Endothelial cell of umbilical vein (primary cell): ENCODE data around the gene TNFAIP8. TPM values are rescaled to one million over a fixed set of nuclear protein-coding genes. Genes with fewer than 3 reads are reported as not detected.

Experiments
- BruUV-seq: library from RNA; stranded (reverse); fragments of 400-500 nt; replicated peaks from 2 replicates; lab custom pipeline; 2021; lab: Mats Ljungman, UMichigan
- CTCF ChIA-PET: fragments of 300-600, 350-600 bp; sonication (Branson Sonifier 250); formaldehyde crosslinking; loops from one replicate; lab custom pipeline; 2021; ENCODE audit warnings: antibody characterized with exemption, inconsistent platforms; lab: Charles Lee
- POLR2A ChIA-PET: fragments of 300-600, 350-600 bp; sonication (Branson Sonifier 250); formaldehyde crosslinking; loops from one replicate; lab custom pipeline; 2021; ENCODE audit warnings: antibody characterized with exemption, inconsistent platforms; lab: Charles Lee
- DNase-seq: peaks from one replicate; pipeline ENCODE4 v3.0.0-alpha.2; 2011; ENCODE audit warnings: low read depth, low spot score
- FAIRE-seq: peaks from 2 replicates; lab custom pipeline; 2011; peaks lifted over from hg19 to GRCh38; lab: Jason Lieb, UNC
- H2AFZ ChIP-seq: 2 replicates; pipeline ENCODE4 v1.6.0; 2012; ENCODE audit warnings: low read depth, low read length, control low read depth, inconsistent platforms
- H3K27ac ChIP-seq: 2 replicates; pipeline ENCODE4 v1.5.1; 2011; ENCODE audit warnings: low read depth, mild to moderate bottlenecking, control low read depth, low read length, moderate library complexity; ENCODE audit not compliant: insufficient read depth
- H3K27me3 ChIP-seq, 2 experiments: 2 replicates each; pipeline versions ENCODE4 v1.6.0 to v1.6.1; 2011; ENCODE audit warnings: low read length in 2 of 2, mixed read lengths in 1 of 2; ENCODE audit not compliant: control insufficient read depth in 2 of 2, insufficient read depth in 2 of 2
- H3K36me3 ChIP-seq, 2 experiments: 2 replicates in 1 of 2; 3 replicates in 1 of 2; pipeline ENCODE4 v1.5.1; 2011; ENCODE audit warnings: low read length in 2 of 2, mild to moderate bottlenecking in 1 of 2, moderate library complexity in 1 of 2; ENCODE audit not compliant: control insufficient read depth in 2 of 2, insufficient read depth in 2 of 2; ENCODE audit errors: extremely low read depth in 1 of 2
- H3K4me1 ChIP-seq: 3 replicates; pipeline ENCODE4 v1.5.1; 2011; ENCODE audit warnings: mild to moderate bottlenecking, low read length; ENCODE audit not compliant: control insufficient read depth, insufficient read depth; ENCODE audit errors: extremely low read depth
- H3K4me2 ChIP-seq: 2 replicates; pipeline ENCODE4 v1.6.1; 2011; ENCODE audit warnings: low read length, control low read depth, mixed read lengths; ENCODE audit not compliant: insufficient read depth
- H3K4me3 ChIP-seq, 3 experiments: fragments of 200-600 bp in 1 of 3; sonication (generic), shearing (Covaris generic) in 1 of 3; replicated peaks in 1 of 3; 2 replicates each; pipeline ENCODE4 v1.5.1; 2011 to 2016; ENCODE audit warnings: control low read depth in 3 of 3, low read length in 3 of 3, mild to moderate bottlenecking in 2 of 3, inconsistent platforms in 1 of 3, low read depth in 1 of 3, moderate library complexity in 1 of 3; ENCODE audit not compliant: insufficient read depth in 1 of 3
- H3K79me2 ChIP-seq: 2 replicates; pipeline ENCODE4 v1.6.0; 2012; ENCODE audit warnings: low read length, inconsistent platforms; ENCODE audit not compliant: control insufficient read depth, insufficient read depth
- H3K9ac ChIP-seq: replicated peaks from 2 replicates; pipeline ENCODE3; 2011; ENCODE audit warnings: low read length, control low read depth; ENCODE audit not compliant: insufficient read depth; ENCODE audit errors: extremely low read depth
- H3K9me1 ChIP-seq: replicated peaks from 3 replicates; pipeline ENCODE4 v1.6.0; 2011; ENCODE audit warnings: mild to moderate bottlenecking, low read length; ENCODE audit not compliant: control insufficient read depth, insufficient read depth; ENCODE audit errors: extremely low read depth
- H3K9me3 ChIP-seq: replicated peaks from 2 replicates; pipeline ENCODE4 v1.5.1; 2012; ENCODE audit warnings: low read length, inconsistent platforms; ENCODE audit not compliant: control insufficient read depth, insufficient read depth
- H4K20me1 ChIP-seq: replicated peaks from 2 replicates; pipeline ENCODE3; 2011; ENCODE audit warnings: mild to moderate bottlenecking, low read length; ENCODE audit not compliant: control insufficient read depth, insufficient read depth; ENCODE audit errors: extremely low read depth
- EZH2 ChIP-seq: IDR thresholded peaks from 2 replicates; pipeline ENCODE4 v1.6.1; 2012; ENCODE audit warnings: borderline replicate concordance, low read depth, mild to moderate bottlenecking, moderate library complexity, low read length, inconsistent platforms; ENCODE audit not compliant: severe bottlenecking
- FOS ChIP-seq: IDR thresholded peaks from 2 replicates; pipeline ENCODE4 v1.6.1; 2011; ENCODE audit warnings: mild to moderate bottlenecking, low read length, moderate library complexity, borderline replicate concordance; ENCODE audit not compliant: insufficient read depth
- GATA2 ChIP-seq: IDR thresholded peaks from 2 replicates; pipeline ENCODE4 v1.7.0; 2011; ENCODE audit warnings: low read depth, mild to moderate bottlenecking, moderate library complexity, mixed read lengths, low read length; ENCODE audit not compliant: insufficient read length, insufficient read depth
- MYC ChIP-seq: IDR thresholded peaks from one replicate; pipeline ENCODE4 v1.6.1; 2011; ENCODE audit warnings: mild to moderate bottlenecking, low read depth, low read length
- POLR2A ChIP-seq: IDR thresholded peaks from 2 replicates; pipeline ENCODE4 v1.6.1; 2012; ENCODE audit warnings: low read depth, mild to moderate bottlenecking, control low read depth, low read length
- dilution Hi-C: fragments of 300-500 bp; cut with MboI; formaldehyde crosslinking; loops from one replicate; pipeline ENCODE4 v1.15.0; 2019; ENCODE audit warnings: low sequenced_read_pairs; ENCODE audit not compliant: extremely low pct_ligation_motif_present
- intact Hi-C: fragments of 100-400 bp; cut with micrococcal nuclease; formaldehyde crosslinking; loops from one replicate; pipeline ENCODE4 v1.10.0; 2022
- polyA plus RNA-seq, 4 experiments: library from polyadenylated mRNA; depleted of rRNA in 3 of 4; stranded (reverse) in 3 of 4; unstranded in 1 of 4; fragments of >200 nt; gene quantifications; 2 replicates each; pipeline versions ENCODE4 v1.2.1 to v1.2.3, GENCODE V29; 2011 to 2012; ENCODE audit warnings: missing spikeins in 1 of 4
- total RNA-seq: library from RNA; stranded (reverse); gene quantifications from 2 replicates; pipeline ENCODE4 v1.2.3, GENCODE V29; 2021
- TF ChIP-seq, protein P1 (sequence below): IDR thresholded peaks from 2 replicates; pipeline ENCODE4 v1.6.1; 2011; ENCODE audit not compliant: insufficient read depth, insufficient read length
- TF ChIP-seq, protein P2 (sequence below), 2 donors: IDR thresholded peaks; 1 replicate in 1 of 2; 2 replicates in 1 of 2; pipeline ENCODE4 v1.5.1; 2011; ENCODE audit warnings: low read length in 2 of 2, mild to moderate bottlenecking in 2 of 2, moderate library complexity in 2 of 2, control low read depth in 1 of 2, inconsistent platforms in 1 of 2, low read depth in 1 of 2; ENCODE audit not compliant: insufficient read depth in 1 of 2; ENCODE audit errors: extremely low read depth in 1 of 2

The TNFAIP8 gene
- total and polyA plus RNA-seq, 2 donors (not counting 3 experiments of a cell fraction or from before 2014, with no cell fraction given), result 4.7 to 7.4 TPM

DNA sequence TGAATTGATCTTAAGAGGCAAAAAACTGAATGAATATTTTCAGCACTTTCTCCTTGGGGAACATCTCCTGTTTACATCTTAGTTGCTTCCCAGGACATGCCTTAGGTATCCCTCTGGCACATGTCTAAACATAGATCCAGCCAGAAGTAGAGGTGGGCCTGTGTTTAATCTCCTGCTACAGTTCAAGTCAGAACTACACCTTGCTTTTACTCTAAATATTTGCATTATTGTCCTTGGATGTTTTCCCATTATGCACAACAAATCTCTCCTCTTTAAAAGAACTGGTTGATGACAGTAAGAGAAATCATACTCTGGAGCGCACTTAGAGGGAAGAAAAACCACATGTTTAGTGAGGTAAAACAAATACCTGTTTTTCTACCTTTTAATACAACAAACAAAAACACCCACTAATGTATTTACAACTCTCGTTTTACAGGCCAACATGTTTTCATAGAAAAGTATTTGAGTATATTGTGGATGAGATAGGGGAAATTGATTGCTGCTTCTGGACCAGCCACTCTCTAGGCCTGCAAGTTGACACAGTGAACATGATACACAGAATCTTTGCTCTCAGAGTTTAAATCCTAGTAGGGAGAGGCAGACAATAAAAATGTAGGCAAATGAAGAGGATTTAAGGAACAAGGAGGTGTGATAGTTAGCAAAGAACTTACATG, 32.3 kb downstream of the TNFAIP8 start:
- intact Hi-C loops, result no loop called here
- FAIRE-seq, result no peak

More for the DNA sequence above, 32.3 kb downstream of the TNFAIP8 start:
- no peak overlapping the region for H3K4me3 ChIP-seq
- peaks cover 11% of the 10 kb centered on the region for H3K4me1 ChIP-seq
- no peak overlapping the region for H3K27ac ChIP-seq
- DNase-seq, result no peak
- no peak overlapping the region for H2AFZ ChIP-seq
- TF ChIP-seq, protein P1, sequence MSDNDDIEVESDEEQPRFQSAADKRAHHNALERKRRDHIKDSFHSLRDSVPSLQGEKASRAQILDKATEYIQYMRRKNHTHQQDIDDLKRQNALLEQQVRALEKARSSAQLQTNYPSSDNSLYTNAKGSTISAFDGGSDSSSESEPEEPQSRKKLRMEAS, result no peak
- TF ChIP-seq FOS (no peak), GATA2 (no peak), MYC (no peak), POLR2A (no peak), EZH2 (no peak)
- TF ChIP-seq, protein P2, sequence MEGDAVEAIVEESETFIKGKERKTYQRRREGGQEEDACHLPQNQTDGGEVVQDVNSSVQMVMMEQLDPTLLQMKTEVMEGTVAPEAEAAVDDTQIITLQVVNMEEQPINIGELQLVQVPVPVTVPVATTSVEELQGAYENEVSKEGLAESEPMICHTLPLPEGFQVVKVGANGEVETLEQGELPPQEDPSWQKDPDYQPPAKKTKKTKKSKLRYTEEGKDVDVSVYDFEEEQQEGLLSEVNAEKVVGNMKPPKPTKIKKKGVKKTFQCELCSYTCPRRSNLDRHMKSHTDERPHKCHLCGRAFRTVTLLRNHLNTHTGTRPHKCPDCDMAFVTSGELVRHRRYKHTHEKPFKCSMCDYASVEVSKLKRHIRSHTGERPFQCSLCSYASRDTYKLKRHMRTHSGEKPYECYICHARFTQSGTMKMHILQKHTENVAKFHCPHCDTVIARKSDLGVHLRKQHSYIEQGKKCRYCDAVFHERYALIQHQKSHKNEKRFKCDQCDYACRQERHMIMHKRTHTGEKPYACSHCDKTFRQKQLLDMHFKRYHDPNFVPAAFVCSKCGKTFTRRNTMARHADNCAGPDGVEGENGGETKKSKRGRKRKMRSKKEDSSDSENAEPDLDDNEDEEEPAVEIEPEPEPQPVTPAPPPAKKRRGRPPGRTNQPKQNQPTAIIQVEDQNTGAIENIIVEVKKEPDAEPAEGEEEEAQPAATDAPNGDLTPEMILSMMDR (IDR thresholded peaks at IDR 0.05; ENCODE audit: extremely low read depth in 1 of 2, insufficient read depth in 1 of 2, low read depth in 1 of 2, low read length in 2 of 2), result no peak
- no TSS peak for BruUV-seq
- H3K9ac ChIP-seq, result no peak overlapping the region
- dilution Hi-C loops, result no loop called here
- H3K9me1 ChIP-seq, result no peaks in the 10 kb centered on the region
- ChIA-PET CTCF (no interaction called here), POLR2A (no interaction called here)
- H4K20me1 ChIP-seq, result no peaks in the 10 kb centered on the region
- H3K4me2 ChIP-seq, result no peak overlapping the region
- H3K36me3 ChIP-seq, result no peaks in the 10 kb centered on the region
- no peaks in the 10 kb centered on the region for H3K27me3 ChIP-seq
- no peaks in the 10 kb centered on the region for H3K9me3 ChIP-seq
- no peaks in the 10 kb centered on the region for H3K79me2 ChIP-seq
